Dermis microvascular lymphatic vessel endothelial cell (primary cell): ENCODE data around the gene BCO2. TPM values are rescaled to one million over a fixed set of nuclear protein-coding genes. Genes with fewer than 3 reads are reported as not detected.
A peak's percentile ranks its signal among the peaks of the same experiment; 100 is the strongest.

Experiments used
- DNase-seq, 2 donors: peaks; one replicate each; pipeline versions ENCODE4 v3.0.0 to v3.0.0-alpha.2; 2010; ENCODE audit warnings: low read depth in 2 of 2
- total RNA-seq: library from RNA; depleted of rRNA; stranded (reverse); fragments of >200 nt; gene quantifications from 2 replicates; pipeline ENCODE4 v1.2.1, GENCODE V29; 2014

The BCO2 gene
- total RNA-seq, 1 donor from 2014 or later: 0.13 TPM

DNA sequence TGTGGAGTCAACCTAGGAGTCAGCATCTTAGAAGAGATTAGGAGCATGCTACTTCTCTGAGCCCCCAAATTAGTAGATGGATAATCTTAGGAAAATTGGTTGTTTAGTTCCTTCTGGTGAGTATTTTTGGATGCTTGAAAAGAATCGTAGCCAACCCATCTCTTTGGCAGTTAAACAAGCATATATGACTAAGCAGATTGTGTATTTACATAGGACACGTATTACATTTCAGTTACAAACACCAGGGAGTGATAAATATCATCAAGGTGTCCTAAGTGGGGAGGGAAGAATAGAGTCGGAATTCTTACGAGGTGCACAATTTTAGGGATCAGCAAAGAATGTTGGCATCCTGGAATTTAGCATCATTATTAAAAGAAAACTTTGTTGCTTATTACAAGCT lies 71.9 kb downstream of the BCO2 start:
- DNase-seq: no peak

DNA sequence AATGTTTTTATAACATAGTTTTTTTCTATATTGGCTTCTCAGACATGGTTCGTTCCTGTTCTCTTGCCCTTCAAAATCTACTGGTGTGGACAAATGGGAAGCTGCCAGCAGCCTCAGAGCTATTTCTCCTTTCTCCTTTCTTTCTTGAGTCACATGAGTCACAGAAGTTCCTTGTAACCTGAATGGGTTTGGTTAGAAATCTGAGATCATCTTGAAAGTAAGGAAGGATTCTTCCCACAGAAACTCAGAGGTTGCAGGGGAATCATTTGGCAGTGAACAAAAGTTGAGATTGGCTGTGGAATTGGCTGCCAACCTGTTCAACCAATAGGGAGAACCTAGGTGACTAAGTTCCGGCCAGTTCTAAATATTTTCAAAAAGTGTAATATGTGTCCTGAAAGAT lies 72.9 kb downstream of the BCO2 start:
- DNase-seq: no peak

DNA sequence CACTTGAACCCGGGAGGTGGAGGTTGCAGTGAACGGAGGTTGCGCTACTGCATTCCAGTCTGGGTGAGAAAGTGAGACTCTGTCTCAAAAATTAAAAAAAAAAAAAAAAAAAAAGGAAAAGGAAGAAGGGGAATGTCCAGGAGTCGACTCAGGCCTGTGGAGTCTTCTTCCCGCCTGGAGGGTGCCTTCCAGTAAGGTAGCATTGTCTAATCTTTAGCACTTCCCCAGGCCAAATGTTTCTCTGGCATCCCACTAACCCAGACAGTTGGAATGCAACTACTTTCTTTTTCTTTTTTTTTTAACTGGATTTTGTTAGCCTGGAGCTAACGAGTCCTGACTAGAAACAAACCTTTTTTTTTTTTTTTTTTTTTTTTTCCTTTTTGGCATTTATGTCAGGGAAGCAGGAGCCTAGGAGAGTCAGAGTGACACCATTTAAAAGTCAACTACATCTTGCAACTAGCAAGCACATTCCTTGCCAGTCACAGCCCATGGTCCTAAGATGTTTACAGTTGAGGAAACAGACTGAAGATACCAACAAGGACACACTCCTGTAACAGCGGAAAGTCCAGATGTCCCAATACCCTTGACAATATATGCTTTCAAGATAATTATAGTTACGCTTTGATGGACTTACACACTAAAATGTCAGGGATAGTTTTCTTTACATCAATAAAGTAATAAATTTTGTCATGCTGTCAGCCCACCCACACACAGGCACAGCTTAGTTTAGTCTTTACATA lies 74.7 kb downstream of the BCO2 start:
- DNase-seq: no peak

DNA sequence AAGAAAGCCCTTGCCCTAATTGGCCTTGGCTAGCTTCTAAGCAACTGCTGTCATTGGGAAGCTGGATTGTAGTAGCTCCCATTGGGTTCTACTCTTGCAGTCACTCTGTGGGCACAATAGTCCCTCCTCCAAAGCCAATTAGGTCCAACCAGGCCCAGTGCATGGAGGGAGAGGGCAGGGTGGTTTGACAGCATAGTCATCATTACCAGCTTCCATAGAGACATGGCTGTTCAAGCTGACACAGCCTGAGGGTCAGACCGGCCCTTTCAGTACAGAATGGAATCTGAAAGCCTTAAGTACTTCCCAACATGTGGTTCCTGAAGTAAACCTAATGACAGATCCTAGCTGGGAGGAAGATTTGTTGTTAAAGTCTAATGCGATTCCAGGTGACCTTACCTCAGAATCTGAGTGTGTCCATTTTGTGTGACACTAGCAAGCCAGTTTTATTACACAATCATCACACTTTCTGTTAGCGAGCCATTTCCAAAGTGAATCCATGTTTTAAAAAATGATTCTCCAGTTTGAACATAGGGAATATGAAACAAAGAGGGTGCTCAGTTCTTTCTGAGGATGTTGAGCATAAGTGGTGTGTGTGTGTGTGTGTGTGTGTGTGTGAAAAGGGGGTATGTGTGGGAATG lies 78.4 kb downstream of the BCO2 start:
- no peak for DNase-seq

DNA sequence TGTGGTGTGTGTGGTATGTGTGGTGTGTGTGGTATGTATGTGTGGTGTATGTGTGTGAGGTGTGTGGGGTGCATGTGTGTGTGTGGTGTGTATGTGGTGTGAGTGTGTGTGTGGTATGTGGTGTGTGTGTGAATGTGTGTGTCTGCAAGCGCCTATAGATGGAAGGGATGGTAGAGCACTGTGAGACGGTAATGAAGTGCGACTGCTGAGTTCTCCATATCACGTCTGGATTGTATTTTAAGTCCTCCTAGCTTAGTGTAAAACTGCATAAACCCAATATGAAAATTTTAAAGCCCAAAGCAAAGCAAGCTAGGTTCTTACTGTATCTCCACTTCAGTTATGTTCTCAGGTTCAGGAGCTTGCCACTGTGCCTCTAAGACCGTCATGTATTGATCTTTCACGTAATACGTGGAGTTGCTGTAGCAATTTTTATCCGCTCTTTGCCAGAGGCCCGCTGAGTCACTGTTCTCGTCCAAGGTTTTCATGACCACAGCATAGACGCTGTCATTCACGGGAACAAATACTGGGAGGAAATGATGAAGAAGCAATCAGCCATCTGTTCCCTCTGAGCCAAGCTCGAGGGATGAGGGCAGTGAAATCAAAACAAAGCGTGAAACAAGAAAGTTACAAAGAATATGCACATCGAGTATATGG lies 79.9 kb downstream of the BCO2 start:
- DNase-seq: peak; percentile 17 to 85

DNA sequence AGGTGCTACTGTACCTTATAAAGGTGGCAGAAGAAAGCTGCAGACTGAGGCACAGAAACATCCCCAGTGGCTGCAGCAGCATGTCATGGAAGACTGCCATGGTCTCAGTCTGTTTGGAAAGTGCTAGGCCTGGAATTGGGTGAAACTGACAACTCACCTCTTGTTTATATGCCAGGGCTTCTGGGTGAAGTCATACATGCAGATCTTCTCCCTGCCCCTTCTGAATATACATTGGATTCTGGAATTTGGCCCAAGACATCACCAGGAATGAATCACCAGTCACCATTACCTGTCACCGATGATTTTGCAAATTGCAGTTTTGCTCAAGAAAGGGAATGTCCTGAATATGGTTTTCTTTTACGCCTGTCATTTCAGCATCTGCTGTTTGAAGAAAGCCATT lies 85.2 kb downstream of the BCO2 start, which contains the start of gene PLET1:
PLET1 (minus strand) TSS at position 371 of the 400 bp plus-strand sequence; CDS start at position 100, 271 bp downstream.
- no peak for DNase-seq

DNA sequence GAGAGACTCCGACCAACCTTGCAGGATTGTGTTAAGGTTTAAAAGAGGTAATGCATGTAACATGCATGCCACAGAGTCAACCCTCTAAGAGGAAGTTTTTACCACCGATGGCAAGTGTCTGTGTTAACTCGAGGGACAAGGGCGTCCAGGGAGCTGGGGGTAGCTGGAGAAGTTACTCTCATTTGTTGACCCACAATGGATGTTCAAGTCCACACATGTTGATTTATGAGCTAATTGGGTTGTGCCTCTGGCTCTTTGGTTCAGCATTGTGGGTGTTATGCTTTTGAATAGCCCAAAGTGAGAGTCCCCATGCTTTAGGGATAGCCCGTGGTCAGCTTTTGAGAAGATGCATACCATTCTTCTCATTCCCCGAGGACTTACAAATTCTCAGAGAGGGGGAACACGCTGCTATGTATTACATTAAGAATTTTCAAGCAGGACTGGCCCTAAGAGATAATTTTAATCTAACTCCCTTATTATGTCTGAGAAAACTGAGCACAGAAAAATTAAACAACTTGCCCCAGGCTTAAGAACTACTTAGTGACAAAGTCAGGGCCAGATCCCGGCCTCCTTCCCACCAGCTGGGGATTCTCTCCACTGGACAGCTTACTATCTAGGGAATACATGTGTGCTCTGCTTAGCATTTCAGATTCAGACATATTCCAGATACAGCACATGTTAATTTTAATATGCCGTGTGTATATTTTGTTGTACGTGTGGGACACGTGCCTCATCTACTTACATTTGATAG lies 90.5 kb downstream of the BCO2 start:
- DNase-seq: no peak

DNA sequence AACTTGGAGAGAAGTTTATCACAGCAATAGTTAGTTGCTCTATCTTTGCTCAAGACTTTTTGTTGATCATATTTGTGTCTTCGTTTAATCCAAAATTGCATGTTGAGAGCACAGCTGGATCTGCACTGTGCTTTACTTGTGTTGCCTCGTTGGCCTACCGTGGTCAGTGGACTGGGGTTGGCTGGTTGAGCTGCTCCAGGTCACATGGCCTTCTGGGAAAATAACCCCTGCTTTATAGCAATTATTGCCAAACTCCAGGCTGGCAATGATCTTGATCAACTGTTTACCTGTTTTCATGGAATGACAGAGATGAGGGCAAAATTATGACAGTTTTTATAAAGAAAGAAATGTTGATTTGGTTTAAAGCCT lies 91.1 kb downstream of the BCO2 start:
- DNase-seq: no peak

DNA sequence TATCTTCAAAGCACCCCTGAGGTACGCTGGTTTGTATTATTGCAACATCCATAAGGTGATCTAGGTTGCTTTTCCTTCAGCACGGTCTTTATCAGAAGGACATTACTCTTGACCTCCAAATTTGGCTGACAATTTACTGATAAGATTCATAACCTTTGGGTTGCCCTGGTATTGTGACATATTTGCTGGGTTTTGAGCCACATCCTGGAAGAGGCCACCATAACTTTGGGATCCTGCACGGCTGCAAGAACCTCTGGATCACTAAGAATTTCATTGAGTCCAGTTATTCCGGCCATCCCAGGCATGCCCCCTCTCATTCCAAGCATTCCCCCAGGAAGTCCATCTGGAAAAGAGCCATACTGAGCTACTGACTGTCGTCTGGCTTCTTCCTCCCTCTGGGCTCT lies 91.9 kb downstream of the BCO2 start:
- DNase-seq: no peak

DNA sequence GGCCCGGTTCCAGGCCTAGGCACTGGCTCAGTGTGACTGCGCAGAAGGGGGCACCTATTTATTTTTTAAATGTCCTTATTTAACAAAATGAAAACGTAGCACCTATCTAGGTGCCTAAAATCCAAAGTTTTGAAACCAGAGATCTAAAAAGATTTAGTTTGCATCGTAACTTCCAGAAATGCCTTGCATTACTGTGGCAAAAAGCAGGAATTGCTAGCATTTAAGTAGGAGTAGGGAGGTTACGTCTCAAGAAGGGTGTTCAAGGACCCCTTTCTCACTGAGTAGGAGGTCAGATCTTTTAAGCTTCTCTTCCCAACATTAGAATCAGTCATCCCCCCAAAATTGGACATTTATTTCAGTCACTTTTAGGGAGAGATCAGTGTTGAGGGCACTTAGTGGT lies 93.1 kb downstream of the BCO2 start:
- no peak for DNase-seq

Other genes with a start within 250 kb of the BCO2 start
- gene DIXDC1, start 238.2 kb upstream of the BCO2 start, total RNA-seq: 5.7 and 5.9 TPM in 2 replicates
- gene DLAT, start 150.1 kb upstream of the BCO2 start, total RNA-seq: 22.8 and 30.0 TPM in 2 replicates
- gene PIH1D2, start 101.5 kb upstream of the BCO2 start, total RNA-seq: 0.51 and 1.2 TPM in 2 replicates
- 12.6 and 13.9 TPM in 2 replicates for gene NKAPD1, start 101.2 kb upstream of the BCO2 start, total RNA-seq
- 69.8 and 111 TPM in 2 replicates for gene TIMM8B, start 88.8 kb upstream of the BCO2 start, total RNA-seq
- 179 and 235 TPM in 2 replicates for gene SDHD, start 88.6 kb upstream of the BCO2 start, total RNA-seq
- not detected in 2 replicates for gene IL18, start 11.4 kb upstream of the BCO2 start, total RNA-seq
- not detected in 2 replicates for gene TEX12, start 8.1 kb upstream of the BCO2 start, total RNA-seq
- gene PTS, start 50.9 kb downstream of the BCO2 start, total RNA-seq: 21.0 and 24.8 TPM in 2 replicates
- gene PLET1, start 85.3 kb downstream of the BCO2 start, total RNA-seq: not detected in 2 replicates